ENCODE data around the gene MAP2K5. TPM values are rescaled to one million over a fixed set of nuclear protein-coding genes. Genes with fewer than 3 reads are reported as not detected.

Gene MAP2K5
- total RNA-seq, 1 donor from 2014 or later = 8.0 TPM

- no peak for DNase-seq (ENCODE audit: low read depth)
- Histone ChIP-seq H3K4me3 (ENCODE audit: low read depth, low read length) (no peak overlapping the region), H3K36me3 (ENCODE audit: control insufficient read depth, insufficient read depth, low read length) (no peaks in the 10 kb centered on the region), H3K27me3 (ENCODE audit: control insufficient read depth, insufficient read depth, low read length) (no peaks in the 10 kb centered on the region)
- TF ChIP-seq, protein P1, sequence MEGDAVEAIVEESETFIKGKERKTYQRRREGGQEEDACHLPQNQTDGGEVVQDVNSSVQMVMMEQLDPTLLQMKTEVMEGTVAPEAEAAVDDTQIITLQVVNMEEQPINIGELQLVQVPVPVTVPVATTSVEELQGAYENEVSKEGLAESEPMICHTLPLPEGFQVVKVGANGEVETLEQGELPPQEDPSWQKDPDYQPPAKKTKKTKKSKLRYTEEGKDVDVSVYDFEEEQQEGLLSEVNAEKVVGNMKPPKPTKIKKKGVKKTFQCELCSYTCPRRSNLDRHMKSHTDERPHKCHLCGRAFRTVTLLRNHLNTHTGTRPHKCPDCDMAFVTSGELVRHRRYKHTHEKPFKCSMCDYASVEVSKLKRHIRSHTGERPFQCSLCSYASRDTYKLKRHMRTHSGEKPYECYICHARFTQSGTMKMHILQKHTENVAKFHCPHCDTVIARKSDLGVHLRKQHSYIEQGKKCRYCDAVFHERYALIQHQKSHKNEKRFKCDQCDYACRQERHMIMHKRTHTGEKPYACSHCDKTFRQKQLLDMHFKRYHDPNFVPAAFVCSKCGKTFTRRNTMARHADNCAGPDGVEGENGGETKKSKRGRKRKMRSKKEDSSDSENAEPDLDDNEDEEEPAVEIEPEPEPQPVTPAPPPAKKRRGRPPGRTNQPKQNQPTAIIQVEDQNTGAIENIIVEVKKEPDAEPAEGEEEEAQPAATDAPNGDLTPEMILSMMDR (IDR thresholded peaks at IDR 0.05; ENCODE audit: insufficient read depth, low read length, poor library complexity, severe bottlenecking) = no peak
Observed at GRCh38 chr15:67510597-67511190, 31.8 kb upstream of the MAP2K5 start.

- DNase-seq (ENCODE audit: low read depth) = no peak
- no peaks in the 10 kb centered on the region for H3K36me3 ChIP-seq (ENCODE audit: control insufficient read depth, insufficient read depth, low read length)
- TF ChIP-seq, protein P1 (IDR thresholded peaks at IDR 0.05; ENCODE audit: insufficient read depth, low read length, poor library complexity, severe bottlenecking) = no peak
- H3K4me3 ChIP-seq (ENCODE audit: low read depth, low read length) = no peak overlapping the region
- no peaks in the 10 kb centered on the region for H3K27me3 ChIP-seq (ENCODE audit: control insufficient read depth, insufficient read depth, low read length)
Observed at GRCh38 chr15:67511606-67512005, 30.9 kb upstream of the MAP2K5 start.

DNA sequence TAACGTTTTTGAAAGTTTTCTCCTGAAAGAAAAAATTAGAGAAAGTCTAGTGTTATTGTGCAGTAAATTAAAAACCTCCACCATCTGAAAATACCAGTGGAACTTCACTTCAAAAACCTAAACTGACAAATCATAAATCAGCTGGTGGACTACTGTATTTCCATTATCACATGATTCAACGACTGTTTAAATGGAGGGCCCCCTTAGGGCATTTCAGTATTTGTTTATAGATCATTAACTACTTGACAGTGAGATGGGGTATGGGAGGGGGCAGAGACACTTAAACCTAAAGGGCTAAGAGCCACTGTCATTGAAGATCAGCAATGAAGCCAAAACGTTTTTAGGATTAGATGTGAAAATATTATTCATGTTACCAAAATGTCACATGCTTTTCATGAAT is 30.4 kb upstream of the MAP2K5 start:
- TF ChIP-seq, protein P1 (IDR thresholded peaks at IDR 0.05; ENCODE audit: insufficient read depth, low read length, poor library complexity, severe bottlenecking) = no peak
- Histone ChIP-seq H3K4me3 (ENCODE audit: low read depth, low read length) (no peak overlapping the region), H3K36me3 (ENCODE audit: control insufficient read depth, insufficient read depth, low read length) (no peaks in the 10 kb centered on the region), H3K27me3 (ENCODE audit: control insufficient read depth, insufficient read depth, low read length) (no peaks in the 10 kb centered on the region)
- no peak for DNase-seq (ENCODE audit: low read depth)

GRCh38 chr15:67512933-67513714 is 29.4 kb upstream of the MAP2K5 start:
- Histone ChIP-seq H3K36me3 (ENCODE audit: control insufficient read depth, insufficient read depth, low read length) (no peaks in the 10 kb centered on the region), H3K27me3 (ENCODE audit: control insufficient read depth, insufficient read depth, low read length) (no peaks in the 10 kb centered on the region), H3K4me3 (ENCODE audit: low read depth, low read length) (no peak overlapping the region)
- no peak for DNase-seq (ENCODE audit: low read depth)
- TF ChIP-seq, protein P1 (IDR thresholded peaks at IDR 0.05; ENCODE audit: insufficient read depth, low read length, poor library complexity, severe bottlenecking) = no peak

- Histone ChIP-seq H3K27me3 (ENCODE audit: control insufficient read depth, insufficient read depth, low read length) (no peaks in the 10 kb centered on the region), H3K4me3 (ENCODE audit: low read depth, low read length) (no peak overlapping the region), H3K36me3 (ENCODE audit: control insufficient read depth, insufficient read depth, low read length) (no peaks in the 10 kb centered on the region)
- DNase-seq (ENCODE audit: low read depth) = no peak
- TF ChIP-seq, protein P1 (IDR thresholded peaks at IDR 0.05; ENCODE audit: insufficient read depth, low read length, poor library complexity, severe bottlenecking) = no peak
Observed at GRCh38 chr15:67515090-67515489, 27.4 kb upstream of the MAP2K5 start.

Measured in kidney epithelial cell (primary cell).